GM12878 (cell line): ENCODE measurements around the gene TRAPPC6A.

ENCODE experiments used
- ASH2L ChIP-seq: fragments of 300-600, 200-600 bp; sonication (generic); IDR thresholded peaks from 2 replicates; pipeline ENCODE4 v1.6.1; 2017; ENCODE audit warnings: low read depth, mild to moderate bottlenecking, borderline replicate concordance
- CBX5 ChIP-seq: sonication (generic); IDR thresholded peaks from 2 replicates; pipeline ENCODE4 v1.6.1; 2016; ENCODE audit warnings: low read depth, moderate library complexity, mild to moderate bottlenecking, inconsistent platforms
- EED ChIP-seq: sonication (generic); IDR thresholded peaks from 2 replicates; pipeline ENCODE4 v1.6.1; 2016; ENCODE audit warnings: antibody characterized with exemption, low read depth
- FOXK2 ChIP-seq: fragments of 450-650 bp; IDR thresholded peaks from 2 replicates; pipeline ENCODE4 v1.6.1; 2017; ENCODE audit warnings: mild to moderate bottlenecking, moderate library complexity
- NFXL1 ChIP-seq: fragments of 450-650 bp; IDR thresholded peaks from 2 replicates; pipeline ENCODE4 v1.6.1; 2017; ENCODE audit warnings: antibody characterized with exemption, mild to moderate bottlenecking, borderline replicate concordance
- PAX5 ChIP-seq: IDR thresholded peaks from 2 replicates; pipeline ENCODE4 v1.6.1; 2011; ENCODE audit warnings: low read depth, low read length, borderline replicate concordance
- TCF12 ChIP-seq: IDR thresholded peaks from 2 replicates; pipeline ENCODE4 v1.6.1; 2011; ENCODE audit warnings: low read depth, mild to moderate bottlenecking, low read length
- YY1 ChIP-seq: IDR thresholded peaks from 2 replicates; pipeline ENCODE4 v1.6.1; 2011; ENCODE audit warnings: low read depth, mild to moderate bottlenecking, low read length
- TF ChIP-seq, protein P1 (sequence below): IDR thresholded peaks from 2 replicates; pipeline ENCODE4 v1.6.1; 2012; ENCODE audit warnings: mild to moderate bottlenecking, low read depth, low read length
- TF ChIP-seq, protein P2 (sequence below): fragments of 450-650 bp; formaldehyde crosslinking; IDR thresholded peaks from 2 replicates; pipeline ENCODE4 v1.5.0; 2022; ENCODE audit warnings: mild to moderate bottlenecking, missing genetic modification characterization
- TF ChIP-seq, protein P3 (sequence below), 3 experiments: IDR thresholded peaks in 2 of 3; conservative IDR thresholded peaks in 1 of 3; 2 replicates each; pipeline ENCODE4 v1.5.1; 2011; ENCODE audit warnings: low read depth in 3 of 3, low read length in 3 of 3, mild to moderate bottlenecking in 3 of 3, control low read depth in 2 of 3, moderate library complexity in 2 of 3, inconsistent platforms in 1 of 3, mixed read lengths in 1 of 3; ENCODE audit not compliant: control insufficient read depth in 2 of 3, insufficient read depth in 1 of 3; ENCODE audit errors: extremely low read depth in 1 of 3
- TF ChIP-seq, protein P4 (sequence below): fragments of 450-650 bp; IDR thresholded peaks from 2 replicates; pipeline ENCODE4 v1.6.1; 2017; ENCODE audit warnings: mild to moderate bottlenecking, moderate library complexity
- TF ChIP-seq, protein P5 (sequence below): fragments of 450-650 bp; formaldehyde crosslinking; IDR thresholded peaks from 2 replicates; pipeline ENCODE4 v1.4.0; 2020; ENCODE audit warnings: mild to moderate bottlenecking, moderate library complexity

DNA sequence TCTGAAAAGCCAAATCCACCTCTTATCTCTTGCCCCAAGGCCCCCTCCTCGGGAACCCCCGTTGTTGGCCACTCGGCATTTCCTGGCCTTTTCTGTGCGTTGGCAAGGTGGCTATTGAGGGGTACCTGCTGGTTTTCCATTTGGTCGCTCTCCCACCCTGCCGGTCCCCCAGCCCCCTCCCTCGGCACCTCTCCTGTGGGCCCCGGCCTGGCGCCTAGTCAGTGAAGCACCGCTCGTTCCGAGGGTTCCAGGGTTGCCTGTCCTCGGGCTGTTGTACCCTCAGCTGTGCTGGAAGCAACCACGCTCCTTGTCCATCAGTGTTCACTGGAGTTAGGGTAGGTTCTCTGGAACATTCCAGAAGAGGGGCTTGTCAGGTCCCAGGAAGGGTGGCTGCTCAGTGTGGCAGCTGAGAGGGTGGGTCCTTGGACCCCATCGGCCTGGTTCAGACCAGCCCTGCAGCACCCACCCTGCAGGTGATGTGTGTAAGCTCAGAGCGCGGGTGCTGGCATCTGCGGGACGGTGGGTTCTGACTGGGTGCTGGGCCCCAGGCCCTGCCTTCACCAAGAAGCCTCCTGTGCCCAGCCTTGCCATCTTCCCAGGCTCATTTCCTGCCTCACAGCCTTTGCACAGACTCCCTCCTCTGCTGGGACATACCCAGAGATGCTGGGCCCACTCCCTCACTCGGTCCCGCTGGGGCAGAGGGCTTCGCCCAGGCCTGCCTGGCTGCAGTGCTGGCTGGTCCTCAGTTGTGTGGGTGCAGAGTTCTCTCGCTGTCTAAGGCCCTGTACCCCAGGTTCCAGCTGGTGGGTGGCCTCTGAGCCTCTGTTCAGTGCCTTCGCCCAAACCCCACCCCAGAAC is 38.5 kb downstream of the TRAPPC6A start:
- TF ChIP-seq CBX5 (no peak), EED (no peak), FOXK2 (no peak), NFXL1 (no peak), TCF12 (no peak), YY1 (no peak), ASH2L (no peak), PAX5 (no peak)
- TF ChIP-seq, protein P1, sequence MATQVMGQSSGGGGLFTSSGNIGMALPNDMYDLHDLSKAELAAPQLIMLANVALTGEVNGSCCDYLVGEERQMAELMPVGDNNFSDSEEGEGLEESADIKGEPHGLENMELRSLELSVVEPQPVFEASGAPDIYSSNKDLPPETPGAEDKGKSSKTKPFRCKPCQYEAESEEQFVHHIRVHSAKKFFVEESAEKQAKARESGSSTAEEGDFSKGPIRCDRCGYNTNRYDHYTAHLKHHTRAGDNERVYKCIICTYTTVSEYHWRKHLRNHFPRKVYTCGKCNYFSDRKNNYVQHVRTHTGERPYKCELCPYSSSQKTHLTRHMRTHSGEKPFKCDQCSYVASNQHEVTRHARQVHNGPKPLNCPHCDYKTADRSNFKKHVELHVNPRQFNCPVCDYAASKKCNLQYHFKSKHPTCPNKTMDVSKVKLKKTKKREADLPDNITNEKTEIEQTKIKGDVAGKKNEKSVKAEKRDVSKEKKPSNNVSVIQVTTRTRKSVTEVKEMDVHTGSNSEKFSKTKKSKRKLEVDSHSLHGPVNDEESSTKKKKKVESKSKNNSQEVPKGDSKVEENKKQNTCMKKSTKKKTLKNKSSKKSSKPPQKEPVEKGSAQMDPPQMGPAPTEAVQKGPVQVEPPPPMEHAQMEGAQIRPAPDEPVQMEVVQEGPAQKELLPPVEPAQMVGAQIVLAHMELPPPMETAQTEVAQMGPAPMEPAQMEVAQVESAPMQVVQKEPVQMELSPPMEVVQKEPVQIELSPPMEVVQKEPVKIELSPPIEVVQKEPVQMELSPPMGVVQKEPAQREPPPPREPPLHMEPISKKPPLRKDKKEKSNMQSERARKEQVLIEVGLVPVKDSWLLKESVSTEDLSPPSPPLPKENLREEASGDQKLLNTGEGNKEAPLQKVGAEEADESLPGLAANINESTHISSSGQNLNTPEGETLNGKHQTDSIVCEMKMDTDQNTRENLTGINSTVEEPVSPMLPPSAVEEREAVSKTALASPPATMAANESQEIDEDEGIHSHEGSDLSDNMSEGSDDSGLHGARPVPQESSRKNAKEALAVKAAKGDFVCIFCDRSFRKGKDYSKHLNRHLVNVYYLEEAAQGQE: no peak
- TF ChIP-seq, protein P2, sequence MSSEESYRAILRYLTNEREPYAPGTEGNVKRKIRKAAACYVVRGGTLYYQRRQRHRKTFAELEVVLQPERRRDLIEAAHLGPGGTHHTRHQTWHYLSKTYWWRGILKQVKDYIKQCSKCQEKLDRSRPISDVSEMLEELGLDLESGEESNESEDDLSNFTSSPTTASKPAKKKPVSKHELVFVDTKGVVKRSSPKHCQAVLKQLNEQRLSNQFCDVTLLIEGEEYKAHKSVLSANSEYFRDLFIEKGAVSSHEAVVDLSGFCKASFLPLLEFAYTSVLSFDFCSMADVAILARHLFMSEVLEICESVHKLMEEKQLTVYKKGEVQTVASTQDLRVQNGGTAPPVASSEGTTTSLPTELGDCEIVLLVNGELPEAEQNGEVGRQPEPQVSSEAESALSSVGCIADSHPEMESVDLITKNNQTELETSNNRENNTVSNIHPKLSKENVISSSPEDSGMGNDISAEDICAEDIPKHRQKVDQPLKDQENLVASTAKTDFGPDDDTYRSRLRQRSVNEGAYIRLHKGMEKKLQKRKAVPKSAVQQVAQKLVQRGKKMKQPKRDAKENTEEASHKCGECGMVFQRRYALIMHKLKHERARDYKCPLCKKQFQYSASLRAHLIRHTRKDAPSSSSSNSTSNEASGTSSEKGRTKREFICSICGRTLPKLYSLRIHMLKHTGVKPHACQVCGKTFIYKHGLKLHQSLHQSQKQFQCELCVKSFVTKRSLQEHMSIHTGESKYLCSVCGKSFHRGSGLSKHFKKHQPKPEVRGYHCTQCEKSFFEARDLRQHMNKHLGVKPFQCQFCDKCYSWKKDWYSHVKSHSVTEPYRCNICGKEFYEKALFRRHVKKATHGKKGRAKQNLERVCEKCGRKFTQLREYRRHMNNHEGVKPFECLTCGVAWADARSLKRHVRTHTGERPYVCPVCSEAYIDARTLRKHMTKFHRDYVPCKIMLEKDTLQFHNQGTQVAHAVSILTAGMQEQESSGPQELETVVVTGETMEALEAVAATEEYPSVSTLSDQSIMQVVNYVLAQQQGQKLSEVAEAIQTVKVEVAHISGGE (CRISPR knock-in tag): no peak
- TF ChIP-seq, protein P3, sequence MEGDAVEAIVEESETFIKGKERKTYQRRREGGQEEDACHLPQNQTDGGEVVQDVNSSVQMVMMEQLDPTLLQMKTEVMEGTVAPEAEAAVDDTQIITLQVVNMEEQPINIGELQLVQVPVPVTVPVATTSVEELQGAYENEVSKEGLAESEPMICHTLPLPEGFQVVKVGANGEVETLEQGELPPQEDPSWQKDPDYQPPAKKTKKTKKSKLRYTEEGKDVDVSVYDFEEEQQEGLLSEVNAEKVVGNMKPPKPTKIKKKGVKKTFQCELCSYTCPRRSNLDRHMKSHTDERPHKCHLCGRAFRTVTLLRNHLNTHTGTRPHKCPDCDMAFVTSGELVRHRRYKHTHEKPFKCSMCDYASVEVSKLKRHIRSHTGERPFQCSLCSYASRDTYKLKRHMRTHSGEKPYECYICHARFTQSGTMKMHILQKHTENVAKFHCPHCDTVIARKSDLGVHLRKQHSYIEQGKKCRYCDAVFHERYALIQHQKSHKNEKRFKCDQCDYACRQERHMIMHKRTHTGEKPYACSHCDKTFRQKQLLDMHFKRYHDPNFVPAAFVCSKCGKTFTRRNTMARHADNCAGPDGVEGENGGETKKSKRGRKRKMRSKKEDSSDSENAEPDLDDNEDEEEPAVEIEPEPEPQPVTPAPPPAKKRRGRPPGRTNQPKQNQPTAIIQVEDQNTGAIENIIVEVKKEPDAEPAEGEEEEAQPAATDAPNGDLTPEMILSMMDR (IDR thresholded peaks at IDR 0.05 in 2 of 3, conservative IDR thresholded peaks at IDR 0.05 in 1 of 3; ENCODE audit: control insufficient read depth in 2 of 3, extremely low read depth in 1 of 3, insufficient read depth in 1 of 3, low read depth in 3 of 3, low read length in 3 of 3): no peak
- TF ChIP-seq, protein P4, sequence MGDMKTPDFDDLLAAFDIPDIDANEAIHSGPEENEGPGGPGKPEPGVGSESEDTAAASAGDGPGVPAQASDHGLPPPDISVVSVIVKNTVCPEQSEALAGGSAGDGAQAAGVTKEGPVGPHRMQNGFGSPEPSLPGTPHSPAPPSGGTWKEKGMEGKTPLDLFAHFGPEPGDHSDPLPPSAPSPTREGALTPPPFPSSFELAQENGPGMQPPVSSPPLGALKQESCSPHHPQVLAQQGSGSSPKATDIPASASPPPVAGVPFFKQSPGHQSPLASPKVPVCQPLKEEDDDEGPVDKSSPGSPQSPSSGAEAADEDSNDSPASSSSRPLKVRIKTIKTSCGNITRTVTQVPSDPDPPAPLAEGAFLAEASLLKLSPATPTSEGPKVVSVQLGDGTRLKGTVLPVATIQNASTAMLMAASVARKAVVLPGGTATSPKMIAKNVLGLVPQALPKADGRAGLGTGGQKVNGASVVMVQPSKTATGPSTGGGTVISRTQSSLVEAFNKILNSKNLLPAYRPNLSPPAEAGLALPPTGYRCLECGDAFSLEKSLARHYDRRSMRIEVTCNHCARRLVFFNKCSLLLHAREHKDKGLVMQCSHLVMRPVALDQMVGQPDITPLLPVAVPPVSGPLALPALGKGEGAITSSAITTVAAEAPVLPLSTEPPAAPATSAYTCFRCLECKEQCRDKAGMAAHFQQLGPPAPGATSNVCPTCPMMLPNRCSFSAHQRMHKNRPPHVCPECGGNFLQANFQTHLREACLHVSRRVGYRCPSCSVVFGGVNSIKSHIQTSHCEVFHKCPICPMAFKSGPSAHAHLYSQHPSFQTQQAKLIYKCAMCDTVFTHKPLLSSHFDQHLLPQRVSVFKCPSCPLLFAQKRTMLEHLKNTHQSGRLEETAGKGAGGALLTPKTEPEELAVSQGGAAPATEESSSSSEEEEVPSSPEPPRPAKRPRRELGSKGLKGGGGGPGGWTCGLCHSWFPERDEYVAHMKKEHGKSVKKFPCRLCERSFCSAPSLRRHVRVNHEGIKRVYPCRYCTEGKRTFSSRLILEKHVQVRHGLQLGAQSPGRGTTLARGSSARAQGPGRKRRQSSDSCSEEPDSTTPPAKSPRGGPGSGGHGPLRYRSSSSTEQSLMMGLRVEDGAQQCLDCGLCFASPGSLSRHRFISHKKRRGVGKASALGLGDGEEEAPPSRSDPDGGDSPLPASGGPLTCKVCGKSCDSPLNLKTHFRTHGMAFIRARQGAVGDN: no peak
- TF ChIP-seq, protein P5, sequence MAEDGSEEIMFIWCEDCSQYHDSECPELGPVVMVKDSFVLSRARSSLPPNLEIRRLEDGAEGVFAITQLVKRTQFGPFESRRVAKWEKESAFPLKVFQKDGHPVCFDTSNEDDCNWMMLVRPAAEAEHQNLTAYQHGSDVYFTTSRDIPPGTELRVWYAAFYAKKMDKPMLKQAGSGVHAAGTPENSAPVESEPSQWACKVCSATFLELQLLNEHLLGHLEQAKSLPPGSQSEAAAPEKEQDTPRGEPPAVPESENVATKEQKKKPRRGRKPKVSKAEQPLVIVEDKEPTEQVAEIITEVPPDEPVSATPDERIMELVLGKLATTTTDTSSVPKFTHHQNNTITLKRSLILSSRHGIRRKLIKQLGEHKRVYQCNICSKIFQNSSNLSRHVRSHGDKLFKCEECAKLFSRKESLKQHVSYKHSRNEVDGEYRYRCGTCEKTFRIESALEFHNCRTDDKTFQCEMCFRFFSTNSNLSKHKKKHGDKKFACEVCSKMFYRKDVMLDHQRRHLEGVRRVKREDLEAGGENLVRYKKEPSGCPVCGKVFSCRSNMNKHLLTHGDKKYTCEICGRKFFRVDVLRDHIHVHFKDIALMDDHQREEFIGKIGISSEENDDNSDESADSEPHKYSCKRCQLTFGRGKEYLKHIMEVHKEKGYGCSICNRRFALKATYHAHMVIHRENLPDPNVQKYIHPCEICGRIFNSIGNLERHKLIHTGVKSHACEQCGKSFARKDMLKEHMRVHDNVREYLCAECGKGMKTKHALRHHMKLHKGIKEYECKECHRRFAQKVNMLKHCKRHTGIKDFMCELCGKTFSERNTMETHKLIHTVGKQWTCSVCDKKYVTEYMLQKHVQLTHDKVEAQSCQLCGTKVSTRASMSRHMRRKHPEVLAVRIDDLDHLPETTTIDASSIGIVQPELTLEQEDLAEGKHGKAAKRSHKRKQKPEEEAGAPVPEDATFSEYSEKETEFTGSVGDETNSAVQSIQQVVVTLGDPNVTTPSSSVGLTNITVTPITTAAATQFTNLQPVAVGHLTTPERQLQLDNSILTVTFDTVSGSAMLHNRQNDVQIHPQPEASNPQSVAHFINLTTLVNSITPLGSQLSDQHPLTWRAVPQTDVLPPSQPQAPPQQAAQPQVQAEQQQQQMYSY (CRISPR knock-in tag): no peak
